Trophoblast cell (in vitro differentiated cells and primary cell): Measurements from ENCODE around the gene GARNL3.

ENCODE experiments used
- DNase-seq, 2 donors: peaks; one replicate each; pipeline ENCODE4 v3.0.0-alpha.2; 2016
- H2AFZ ChIP-seq: 2 replicates; pipeline ENCODE4 v1.6.1; 2013; ENCODE audit warnings: low read length, moderate library complexity, mild to moderate bottlenecking; ENCODE audit not compliant: insufficient read depth, poor library complexity
- H2AK5ac ChIP-seq: 2 replicates; pipeline ENCODE4 v1.6.1; 2013; ENCODE audit warnings: mild to moderate bottlenecking, low read length
- H2BK120ac ChIP-seq: 2 replicates; pipeline ENCODE4 v1.6.1; 2013; ENCODE audit warnings: low read length, mild to moderate bottlenecking, moderate library complexity; ENCODE audit not compliant: insufficient read depth, poor library complexity
- H2BK12ac ChIP-seq: 2 replicates; pipeline ENCODE4 v1.6.1; 2013; ENCODE audit warnings: mild to moderate bottlenecking, low read length, moderate library complexity
- H2BK5ac ChIP-seq: 2 replicates; pipeline ENCODE4 v1.6.1; 2013; ENCODE audit warnings: low read length, low read depth, moderate library complexity, mild to moderate bottlenecking; ENCODE audit not compliant: poor library complexity
- H3K14ac ChIP-seq: 2 replicates; pipeline ENCODE4 v1.6.1; 2013; ENCODE audit warnings: mild to moderate bottlenecking, low read length
- H3K18ac ChIP-seq: 2 replicates; pipeline ENCODE4 v1.6.1; 2013; ENCODE audit warnings: mild to moderate bottlenecking, low read length
- H3K23ac ChIP-seq: 2 replicates; pipeline ENCODE4 v1.6.1; 2013; ENCODE audit warnings: low read length
- H3K27ac ChIP-seq: 2 replicates; pipeline ENCODE4 v1.5.1; 2013; ENCODE audit warnings: low read depth, mild to moderate bottlenecking, inconsistent platforms, low read length, moderate library complexity
- H3K27me3 ChIP-seq: 2 replicates; pipeline ENCODE4 v1.6.1; 2013; ENCODE audit warnings: inconsistent platforms, mild to moderate bottlenecking, low read length, moderate library complexity; ENCODE audit not compliant: insufficient read depth
- H3K36me3 ChIP-seq, 2 experiments: 1 replicate in 1 of 2; 2 replicates in 1 of 2; pipeline ENCODE4 v1.6.1; 2013; ENCODE audit warnings: low read length in 2 of 2, mild to moderate bottlenecking in 2 of 2, moderate library complexity in 1 of 2; ENCODE audit not compliant: insufficient read depth in 2 of 2, control insufficient read depth in 1 of 2
- H3K4ac ChIP-seq: 2 replicates; pipeline ENCODE4 v1.6.1; 2013; ENCODE audit warnings: low read depth, mild to moderate bottlenecking, low read length, moderate library complexity
- H3K4me1 ChIP-seq, 2 experiments: 1 replicate in 1 of 2; 2 replicates in 1 of 2; pipeline ENCODE4 v1.6.1; 2013; ENCODE audit warnings: low read length in 2 of 2, mild to moderate bottlenecking in 2 of 2, moderate library complexity in 1 of 2; ENCODE audit not compliant: insufficient read depth in 2 of 2, control insufficient read depth in 1 of 2
- H3K4me2 ChIP-seq: 2 replicates; pipeline ENCODE4 v1.6.1; 2013; ENCODE audit warnings: inconsistent platforms, mild to moderate bottlenecking, low read length, moderate library complexity
- H3K4me3 ChIP-seq: 2 replicates; pipeline ENCODE4 v1.5.1; 2013; ENCODE audit warnings: mild to moderate bottlenecking, low read depth, low read length, inconsistent platforms
- H3K79me1 ChIP-seq: one replicate; pipeline ENCODE4 v1.6.1; 2013; ENCODE audit warnings: low read length
- H3K79me2 ChIP-seq: 2 replicates; pipeline ENCODE4 v1.6.1; 2013; ENCODE audit warnings: low read length, mild to moderate bottlenecking; ENCODE audit not compliant: control insufficient read depth, insufficient read depth, poor library complexity
- H3K9ac ChIP-seq: 2 replicates; pipeline ENCODE4 v1.6.1; 2013; ENCODE audit warnings: mild to moderate bottlenecking, low read length
- H3K9me3 ChIP-seq: 2 replicates; pipeline ENCODE4 v1.6.1; 2013; ENCODE audit warnings: low read depth, mild to moderate bottlenecking, control low read depth, inconsistent platforms, low read length; ENCODE audit not compliant: insufficient read depth
- H4K12ac ChIP-seq: 2 replicates; pipeline ENCODE4 v1.6.1; 2013; ENCODE audit warnings: low read depth, mild to moderate bottlenecking, low read length, moderate library complexity
- H4K8ac ChIP-seq: 2 replicates; pipeline ENCODE4 v1.6.1; 2013; ENCODE audit warnings: low read depth, mild to moderate bottlenecking, low read length, moderate library complexity
- H4K91ac ChIP-seq: one replicate; pipeline ENCODE4 v1.6.1; 2013; ENCODE audit warnings: low read depth, mild to moderate bottlenecking, low read length, moderate library complexity
- WGBS: extraction: QIAGEN DNeasy Blood & Tissue Kit; methylation state at CpG from one replicate; pipeline ENCODE4 v1.1.7; 2013; ENCODE audit warnings: missing lambda C conversion rate; ENCODE audit not compliant: insufficient read length, insufficient coverage; ENCODE audit errors: extremely low coverage; 5-methylcytosine and 5-hydroxymethylcytosine counted together

Gene GARNL3

GRCh38 chr9:127402401-127403090 lies 138.0 kb downstream of the GARNL3 start:
- H4K12ac ChIP-seq = no peak overlapping the region
- no peak overlapping the region for H3K4me3 ChIP-seq
- no peak overlapping the region for H2BK5ac ChIP-seq
- H3K36me3 ChIP-seq = peaks cover 68 to 69% of the 10 kb centered on the region in 2 experiments
- no peaks in the 10 kb centered on the region for H3K9me3 ChIP-seq
- H3K14ac ChIP-seq = no peak overlapping the region
- peaks cover 8 to 11% of the 10 kb centered on the region in 2 experiments for H3K4me1 ChIP-seq
- no peak overlapping the region for H4K8ac ChIP-seq
- H3K79me1 ChIP-seq = peaks cover 4% of the 10 kb centered on the region
- H3K27me3 ChIP-seq = no peaks in the 10 kb centered on the region
- no peak overlapping the region for H3K4ac ChIP-seq
- H4K91ac ChIP-seq = no peak overlapping the region
- H3K18ac ChIP-seq = peak overlapping the region; percentile 19
- no peak for DNase-seq
- H2BK12ac ChIP-seq = no peak overlapping the region
- H3K23ac ChIP-seq = no peak overlapping the region
- H3K9ac ChIP-seq = no peak overlapping the region
- H2AK5ac ChIP-seq = no peak overlapping the region
- WGBS = no CpG with 5 or more reads among the region's 18 CpGs
- H2BK120ac ChIP-seq = no peak overlapping the region
- H3K79me2 ChIP-seq = peaks cover 10% of the 10 kb centered on the region
- H3K4me2 ChIP-seq = no peak overlapping the region
- no peak overlapping the region for H2AFZ ChIP-seq
- no peak overlapping the region for H3K27ac ChIP-seq

GRCh38 chr9:127403507-127404192 lies 139.1 kb downstream of the GARNL3 start:
- Histone ChIP-seq H2BK120ac (no peak overlapping the region), H3K27me3 (no peaks in the 10 kb centered on the region), H3K4me2 (no peak overlapping the region), H2AFZ (no peak overlapping the region), H3K14ac (no peak overlapping the region), H3K9me3 (no peaks in the 10 kb centered on the region), H3K4ac (no peak overlapping the region), H3K79me2 (peaks cover 1% of the 10 kb centered on the region), H3K18ac (no peak overlapping the region), H2BK5ac (no peak overlapping the region), H3K79me1 (no peaks in the 10 kb centered on the region), H4K12ac (no peak overlapping the region), H3K27ac (no peak overlapping the region), H3K4me3 (no peak overlapping the region), H4K8ac (no peak overlapping the region), H3K9ac (no peak overlapping the region), H3K23ac (no peak overlapping the region), H3K36me3 (peaks cover 73 to 76% of the 10 kb centered on the region in 2 experiments), H2BK12ac (no peak overlapping the region), H3K4me1 (peaks cover under 1 to 6% of the 10 kb centered on the region in 2 experiments), H2AK5ac (no peak overlapping the region), H4K91ac (no peak overlapping the region)
- WGBS = no CpG with 5 or more reads among the region's 22 CpGs
- DNase-seq = no peak

DNA sequence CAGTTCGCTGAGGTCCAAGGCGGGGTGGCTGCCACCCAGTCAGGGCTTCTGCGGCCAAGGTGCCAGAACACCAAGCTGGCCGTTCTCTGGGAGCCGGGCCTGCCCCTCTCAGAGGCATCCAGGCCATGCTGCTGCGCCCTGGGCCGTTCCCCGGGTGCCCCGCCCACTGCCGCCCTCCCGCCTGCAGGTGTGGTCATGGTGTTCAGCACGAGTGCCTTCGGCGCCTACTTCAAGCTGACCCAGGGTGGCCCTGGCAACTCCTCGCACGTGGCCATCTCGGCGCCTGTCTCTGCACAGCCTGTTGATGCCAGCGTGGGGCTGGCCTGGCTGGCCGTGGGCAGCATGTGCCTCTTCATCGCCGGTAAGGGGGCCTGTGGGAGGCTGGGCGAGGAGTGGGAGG lies 140.1 kb downstream of the GARNL3 start:
- Histone ChIP-seq H3K27me3 (no peaks in the 10 kb centered on the region), H2BK12ac (no peak overlapping the region), H3K36me3 (peaks cover 69 to 73% of the 10 kb centered on the region in 2 experiments), H2BK120ac (no peak overlapping the region), H3K4me1 (peaks cover 0 to 3% of the 10 kb centered on the region in 2 experiments), H4K91ac (no peak overlapping the region), H3K4me3 (no peak overlapping the region), H3K4ac (no peak overlapping the region), H3K9ac (no peak overlapping the region), H2AFZ (no peak overlapping the region), H3K79me1 (no peaks in the 10 kb centered on the region), H3K79me2 (no peaks in the 10 kb centered on the region), H4K8ac (no peak overlapping the region), H2BK5ac (no peak overlapping the region), H3K27ac (no peak overlapping the region), H3K9me3 (no peaks in the 10 kb centered on the region), H4K12ac (no peak overlapping the region), H3K23ac (no peak overlapping the region), H3K14ac (no peak overlapping the region), H3K4me2 (no peak overlapping the region), H3K18ac (no peak overlapping the region), H2AK5ac (no peak overlapping the region)
- DNase-seq = no peak
- WGBS = no CpG with 5 or more reads among the region's 23 CpGs

- Histone ChIP-seq H3K4me1 (peaks cover 0 to 3% of the 10 kb centered on the region in 2 experiments), H3K9ac (no peak overlapping the region), H3K23ac (no peak overlapping the region), H3K4me2 (no peak overlapping the region), H3K4ac (no peak overlapping the region), H2BK120ac (no peak overlapping the region), H3K79me2 (no peaks in the 10 kb centered on the region), H3K79me1 (no peaks in the 10 kb centered on the region), H4K91ac (no peak overlapping the region), H3K36me3 (peaks cover 61 to 66% of the 10 kb centered on the region in 2 experiments), H4K12ac (no peak overlapping the region), H3K4me3 (no peak overlapping the region), H2BK5ac (no peak overlapping the region), H3K9me3 (no peaks in the 10 kb centered on the region), H2AK5ac (no peak overlapping the region), H3K14ac (no peak overlapping the region), H2BK12ac (no peak overlapping the region), H3K18ac (no peak overlapping the region), H2AFZ (no peak overlapping the region), H3K27ac (no peak overlapping the region), H3K27me3 (no peaks in the 10 kb centered on the region), H4K8ac (no peak overlapping the region)
- no peak for DNase-seq
- no CpG with 5 or more reads among the region's 20 CpGs for WGBS
Measured at GRCh38 chr9:127405344-127406125, 141.0 kb downstream of the GARNL3 start.
